Activated CD4-positive, alpha-beta T cell treated with anti-CD3 and anti-CD28 coated beads for 1 hour (primary cell): ENCODE data around the gene HOXA10.
A peak's percentile ranks its signal among the peaks of the same experiment; 100 is the strongest.

Experiments
- DNase-seq: peaks from one replicate; pipeline ENCODE4 v3.0.0-alpha.2; 2020

Gene HOXA10

GRCh38 chr7:27154901-27155815, 19.0 kb downstream of the HOXA10 start:
- DNase-seq = no peak

- DNase-seq = no peak
These were observed 19.8 kb downstream of the HOXA10 start for GRCh38 chr7:27154369-27154768.

GRCh38 chr7:27153526-27153925, 20.6 kb downstream of the HOXA10 start:
- no peak for DNase-seq

- DNase-seq = no peak
These were observed 21.2 kb downstream of the HOXA10 start for GRCh38 chr7:27152816-27153442.

- no peak for DNase-seq
These were observed 21.9 kb downstream of the HOXA10 start, which contains the start of gene HOXA3 for GRCh38 chr7:27151931-27152815. Gene HOXA3, minus strand, starts transcription at chr7:27152583. Its CDS starts 41,943 bp downstream, at chr7:27110640.

GRCh38 chr7:27151341-27151930, 22.7 kb downstream of the HOXA10 start:
- no peak for DNase-seq

- peak; percentile 49 for DNase-seq
These were observed 23.4 kb downstream of the HOXA10 start for GRCh38 chr7:27150568-27151340.

GRCh38 chr7:27149842-27150567, 24.1 kb downstream of the HOXA10 start:
- no peak for DNase-seq

- no peak for DNase-seq
These were observed 25.1 kb downstream of the HOXA10 start for GRCh38 chr7:27148756-27149641.

GRCh38 chr7:27148031-27148755, 25.9 kb downstream of the HOXA10 start:
- no peak for DNase-seq

- DNase-seq = no peak
These were observed 26.7 kb downstream of the HOXA10 start, which contains the start of gene HOXA6 for GRCh38 chr7:27147199-27148030. Gene HOXA6, minus strand, starts transcription at chr7:27147774. Its CDS starts 25 bp downstream, at chr7:27147749.

GRCh38 chr7:27146491-27147198, 27.5 kb downstream of the HOXA10 start:
- DNase-seq = no peak

GRCh38 chr7:27145914-27146412, 28.2 kb downstream of the HOXA10 start:
- no peak for DNase-seq

- no peak for DNase-seq
These were observed 28.8 kb downstream of the HOXA10 start for GRCh38 chr7:27145165-27145913.

- no peak for DNase-seq
These were observed 29.3 kb downstream of the HOXA10 start for GRCh38 chr7:27144781-27145164.

GRCh38 chr7:27143950-27144780, 30.0 kb downstream of the HOXA10 start:
- DNase-seq = no peak
